Upper lobe of left lung (tissue), 6 donors: ENCODE results near the gene STAG1. TPM values are rescaled to one million over a fixed set of nuclear protein-coding genes. Genes with fewer than 3 reads are reported as not detected.
"Not testable (repeated sequence)": the region's sequence is repeated elsewhere in the genome, so short reads cannot be mapped to it uniquely, and the experiment has no call there.

ENCODE experiments used
- ATAC-seq, 2 donors: fragments of 200-7000 bp; cut with Tn5 transposase; one replicate each; pipeline ENCODE4 v1.9.1; 2022; ENCODE audit warnings: mild to moderate bottlenecking in 2 of 2, moderate library complexity in 2 of 2; ENCODE audit not compliant: low FRiP score in 2 of 2
- DNase-seq, 2 donors: peaks; one replicate each; pipeline ENCODE4 v3.0.0-alpha.2; 2019 to 2020
- H3K27ac ChIP-seq, 4 donors: fragments of 200-600 bp; sonication (generic); one replicate each; pipeline ENCODE4 v1.5.1; 2016 to 2019
- H3K27me3 ChIP-seq, 4 donors: fragments of 200-600 bp; sonication (generic); one replicate each; pipeline ENCODE4 v1.5.1; 2017 to 2019
- H3K36me3 ChIP-seq, 4 donors: fragments of 200-600 bp; sonication (generic); one replicate each; pipeline ENCODE4 v1.5.1; 2016 to 2019
- H3K4me1 ChIP-seq, 4 donors: fragments of 200-600 bp; sonication (generic); one replicate each; pipeline ENCODE4 v1.5.1; 2018 to 2019
- H3K4me3 ChIP-seq, 4 donors: fragments of 200-600 bp; sonication (generic); one replicate each; pipeline ENCODE4 v1.5.1; 2017 to 2019; ENCODE audit warnings: mild to moderate bottlenecking in 2 of 4, moderate library complexity in 1 of 4
- H3K9me3 ChIP-seq, 4 donors: fragments of 200-600 bp; sonication (generic); one replicate each; pipeline ENCODE4 v1.5.1; 2018 to 2019
- EP300 ChIP-seq, 4 donors: sonication (generic); formaldehyde crosslinking; IDR thresholded peaks; one replicate each; pipeline ENCODE4 v1.5.1; 2017; ENCODE audit warnings: antibody characterized with exemption in 4 of 4, control low read depth in 2 of 4
- POLR2A ChIP-seq, 4 donors: fragments of 450-650 bp; IDR thresholded peaks; one replicate each; pipeline ENCODE4 v1.5.1; 2016 to 2017; ENCODE audit warnings: antibody characterized with exemption in 4 of 4, mild to moderate bottlenecking in 2 of 4
- POLR2AphosphoS5 ChIP-seq, 2 donors: sonication (generic); formaldehyde crosslinking; IDR thresholded peaks; one replicate each; pipeline ENCODE4 v1.5.1; 2017; ENCODE audit warnings: antibody characterized with exemption in 2 of 2
- WGBS, 2 donors: methylation state at CpG; one replicate each; pipeline ENCODE4 v1.1.5; 2017 to 2018; 5-methylcytosine and 5-hydroxymethylcytosine counted together
- total RNA-seq, 6 donors: library from RNA; depleted of rRNA in 4 of 6; stranded (reverse); fragments of >200 nt in 4 of 6; gene quantifications; one replicate each; pipeline versions ENCODE4 v1.1.0 to v1.2.1, GENCODE V29; 2016 to 2021
- TF ChIP-seq, protein P1 (sequence below), 6 experiments: fragments of 450-650 bp in 4 of 6; fragments of 200-600 bp in 2 of 6; sonication (generic) in 2 of 6; IDR thresholded peaks; one replicate each; pipeline ENCODE4 v1.5.1; 2016 to 2019; ENCODE audit warnings: antibody characterized with exemption in 6 of 6
- donor health status: DM: no; HTN: no; CAD: no; lungs with moderate emphysema.
- donor health status: DM: no; HTN: yes; CAD: no; lungs with severe emphysema.

The STAG1 gene
- total RNA-seq, 6 donors from 2014 or later: 19.1 to 65.0 (median 34.2) TPM

GRCh38 chr3:136720091-136720490 is 32.1 kb downstream of the STAG1 start:
- whole genome bisulfite sequencing, 2 donors: 95 to 100% methylated on average over 5 of the region's 5 CpGs
- Histone ChIP-seq H3K4me3 (no peak overlapping the region), H3K9me3 (no peaks in the 10 kb centered on the region), H3K4me1 (peaks cover 0 to 7% (median 3%) of the 10 kb centered on the region in 4 donors), H3K36me3 (no peaks in the 10 kb centered on the region), H3K27me3 (no peaks in the 10 kb centered on the region), H3K27ac (no peak overlapping the region)
- ATAC-seq: no peak
- TF ChIP-seq POLR2AphosphoS5 (IDR thresholded peaks at IDR 0.05): no peak
- TF ChIP-seq, protein P1, sequence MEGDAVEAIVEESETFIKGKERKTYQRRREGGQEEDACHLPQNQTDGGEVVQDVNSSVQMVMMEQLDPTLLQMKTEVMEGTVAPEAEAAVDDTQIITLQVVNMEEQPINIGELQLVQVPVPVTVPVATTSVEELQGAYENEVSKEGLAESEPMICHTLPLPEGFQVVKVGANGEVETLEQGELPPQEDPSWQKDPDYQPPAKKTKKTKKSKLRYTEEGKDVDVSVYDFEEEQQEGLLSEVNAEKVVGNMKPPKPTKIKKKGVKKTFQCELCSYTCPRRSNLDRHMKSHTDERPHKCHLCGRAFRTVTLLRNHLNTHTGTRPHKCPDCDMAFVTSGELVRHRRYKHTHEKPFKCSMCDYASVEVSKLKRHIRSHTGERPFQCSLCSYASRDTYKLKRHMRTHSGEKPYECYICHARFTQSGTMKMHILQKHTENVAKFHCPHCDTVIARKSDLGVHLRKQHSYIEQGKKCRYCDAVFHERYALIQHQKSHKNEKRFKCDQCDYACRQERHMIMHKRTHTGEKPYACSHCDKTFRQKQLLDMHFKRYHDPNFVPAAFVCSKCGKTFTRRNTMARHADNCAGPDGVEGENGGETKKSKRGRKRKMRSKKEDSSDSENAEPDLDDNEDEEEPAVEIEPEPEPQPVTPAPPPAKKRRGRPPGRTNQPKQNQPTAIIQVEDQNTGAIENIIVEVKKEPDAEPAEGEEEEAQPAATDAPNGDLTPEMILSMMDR (IDR thresholded peaks at IDR 0.05): no peak
- no peak for TF ChIP-seq POLR2A (IDR thresholded peaks at IDR 0.05)
- no peak for TF ChIP-seq EP300 (IDR thresholded peaks at IDR 0.05)
- DNase-seq: no peak

GRCh38 chr3:136716629-136717028 is 35.5 kb downstream of the STAG1 start:
- H3K27ac ChIP-seq: no peak overlapping the region
- TF ChIP-seq POLR2AphosphoS5 (IDR thresholded peaks at IDR 0.05) (no peak), POLR2A (IDR thresholded peaks at IDR 0.05) (no peak)
- TF ChIP-seq, protein P1 (IDR thresholded peaks at IDR 0.05): no peak
- no peaks in the 10 kb centered on the region for H3K9me3 ChIP-seq
- ATAC-seq (no peak), DNase-seq (no peak)
- peaks cover 5 to 18% (median 14%) of the 10 kb centered on the region in 4 donors for H3K4me1 ChIP-seq
- 71 to 83% methylated on average over 1 of the region's 1 CpG for WGBS, 2 donors
- H3K27me3 ChIP-seq: no peaks in the 10 kb centered on the region
- no peak overlapping the region for H3K4me3 ChIP-seq
- H3K36me3 ChIP-seq: no peaks in the 10 kb centered on the region

DNA sequence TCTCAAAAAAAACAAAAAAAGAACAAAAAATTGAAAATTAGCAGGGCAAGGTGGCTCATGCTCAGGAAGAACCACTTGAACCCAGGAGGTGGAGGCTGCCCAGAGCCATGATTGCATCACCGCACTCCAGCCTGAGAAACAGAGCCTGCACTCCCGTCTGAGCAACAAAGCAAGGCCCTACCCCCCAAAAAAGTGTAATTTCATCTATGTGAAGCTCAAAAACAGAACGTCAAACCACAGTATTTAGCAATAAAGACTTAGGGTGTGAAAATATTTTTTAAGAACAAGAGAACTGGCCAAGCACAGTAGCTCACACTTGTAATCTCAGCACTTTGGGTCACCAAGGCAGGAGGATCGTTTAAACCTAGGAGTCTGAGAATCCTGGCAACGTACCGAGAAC is 38.2 kb downstream of the STAG1 start:
- H3K27ac ChIP-seq: peak overlapping the region; percentile 26 to 80 (median 62)
- no peaks in the 10 kb centered on the region for H3K9me3 ChIP-seq
- peaks cover 5 to 18% (median 14%) of the 10 kb centered on the region in 4 donors for H3K4me1 ChIP-seq
- H3K4me3 ChIP-seq: no peak overlapping the region
- TF ChIP-seq POLR2AphosphoS5 (IDR thresholded peaks at IDR 0.05): no peak
- TF ChIP-seq EP300 (IDR thresholded peaks at IDR 0.05): no peak
- no peak for TF ChIP-seq POLR2A (IDR thresholded peaks at IDR 0.05)
- TF ChIP-seq, protein P1 (IDR thresholded peaks at IDR 0.05): no peak
- ATAC-seq (peak; percentile 56 to 59), DNase-seq (peak in 1 of 2 donors; percentile 83)
- H3K36me3 ChIP-seq: no peaks in the 10 kb centered on the region
- H3K27me3 ChIP-seq: no peaks in the 10 kb centered on the region
- WGBS, 2 donors: 44 to 68% methylated on average over 6 of the region's 6 CpGs

GRCh38 chr3:136712941-136713340 is 39.2 kb downstream of the STAG1 start:
- Histone ChIP-seq H3K27me3 (no peaks in the 10 kb centered on the region), H3K4me1 (peaks cover 7 to 23% (median 15%) of the 10 kb centered on the region in 4 donors), H3K4me3 (no peak overlapping the region), H3K27ac (peak overlapping the region in 1 of 4 donors; percentile 80), H3K9me3 (no peaks in the 10 kb centered on the region), H3K36me3 (no peaks in the 10 kb centered on the region)
- 75 to 80% methylated on average over 6 of the region's 6 CpGs for WGBS, 2 donors
- TF ChIP-seq EP300 (IDR thresholded peaks at IDR 0.05): no peak
- TF ChIP-seq POLR2AphosphoS5 (IDR thresholded peaks at IDR 0.05): no peak
- no peak for TF ChIP-seq POLR2A (IDR thresholded peaks at IDR 0.05)
- TF ChIP-seq, protein P1 (IDR thresholded peaks at IDR 0.05): no peak
- DNase-seq (peak in 1 of 2 donors; percentile 42), ATAC-seq (no peak)

DNA sequence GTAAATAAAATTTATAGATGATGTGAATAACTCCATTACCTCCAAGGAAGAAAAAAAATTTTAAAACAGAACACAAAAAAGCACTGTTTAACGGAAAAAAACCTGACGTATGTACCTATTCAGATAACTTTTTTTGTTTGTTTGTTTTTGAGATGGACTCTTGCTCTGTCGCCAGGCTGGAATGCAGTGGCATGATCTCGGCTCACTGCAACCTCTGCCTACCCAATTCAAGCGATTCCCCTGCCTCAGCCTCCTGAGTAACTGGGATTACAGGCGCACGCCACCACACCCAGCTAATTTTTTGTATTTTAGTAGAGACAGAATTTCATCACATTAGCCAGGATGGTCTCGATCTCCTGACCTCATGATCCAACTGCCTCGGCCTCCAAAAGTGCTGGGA is 40.3 kb downstream of the STAG1 start:
- 96 to 97% methylated on average over 9 of the region's 9 CpGs for WGBS, 2 donors
- H3K9me3 ChIP-seq, DNase-seq, ATAC-seq, H3K36me3 ChIP-seq, H3K27ac ChIP-seq, H3K4me3 ChIP-seq, H3K27me3 ChIP-seq: not testable (repeated sequence)
- peaks cover 7 to 23% (median 15%) of the 10 kb centered on the region in 4 donors for H3K4me1 ChIP-seq
